Nephron (organoid): ENCODE measurements around the gene UTP14A.

Experiments
- H3K27ac Mint-ChIP-seq, 3 experiments: 2 replicates each; pipeline ENCODE4 v1.8.0; 2020; ENCODE audit warnings: mixed read lengths in 3 of 3, mild to moderate bottlenecking in 2 of 3, moderate library complexity in 1 of 3
- H3K27me3 Mint-ChIP-seq: 2 replicates; pipeline ENCODE4 v1.8.0; 2021; ENCODE audit warnings: low read depth, mild to moderate bottlenecking, moderate library complexity, mixed read lengths
- H3K36me3 Mint-ChIP-seq: 2 replicates; pipeline ENCODE4 v1.8.0; 2020; ENCODE audit warnings: low read depth, mixed read lengths
- H3K4me1 Mint-ChIP-seq: 2 replicates; pipeline ENCODE4 v1.8.0; 2020; ENCODE audit warnings: mixed read lengths
- H3K4me3 Mint-ChIP-seq, 3 experiments: 2 replicates each; pipeline ENCODE4 v1.8.0; 2020; ENCODE audit warnings: mild to moderate bottlenecking in 3 of 3, mixed read lengths in 3 of 3, moderate library complexity in 2 of 3
- H3K9me3 Mint-ChIP-seq: 2 replicates; pipeline ENCODE4 v1.8.0; 2020; ENCODE audit warnings: mixed read lengths
- CTCF ChIP-seq, 3 experiments: fragments of 200-600 bp; sonication (generic); IDR thresholded peaks; one replicate each; pipeline ENCODE4 v1.5.0; 2021; ENCODE audit warnings: antibody characterized with exemption in 3 of 3; ENCODE audit not compliant: unreplicated experiment in 3 of 3

UTP14A gene

DNA sequence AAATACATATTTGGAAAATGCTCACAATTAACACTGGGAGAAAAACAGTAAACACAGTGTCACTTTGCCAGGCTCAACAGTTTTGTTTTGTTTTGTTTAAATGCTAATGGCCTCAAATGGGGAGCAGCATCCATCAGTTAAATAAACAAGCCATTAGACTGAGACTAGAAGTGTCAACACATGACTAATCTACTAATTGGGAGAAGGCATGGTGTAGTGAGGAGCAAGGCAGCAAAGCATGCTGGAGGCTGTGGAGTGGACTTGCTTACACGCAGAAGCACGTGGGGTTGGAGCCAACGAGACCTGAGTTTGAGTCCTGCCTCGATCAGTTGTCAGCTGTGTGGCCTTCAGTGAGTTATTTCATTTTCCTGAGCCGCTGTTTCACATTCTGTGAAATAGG lies 29.0 kb downstream of the UTP14A start:
- no peak for TF ChIP-seq CTCF (IDR thresholded peaks at IDR 0.05; ENCODE audit: unreplicated experiment in 3 of 3)
- Mint-ChIP-seq H3K4me3 (no peak overlapping the region), H3K27ac (no peak overlapping the region), H3K9me3 (peaks cover 6% of the 10 kb centered on the region), H3K36me3 (no peaks in the 10 kb centered on the region), H3K4me1 (peaks cover 6% of the 10 kb centered on the region), H3K27me3 (peaks cover 37% of the 10 kb centered on the region)

- Mint-ChIP-seq H3K9me3 (peaks cover 13% of the 10 kb centered on the region), H3K36me3 (no peaks in the 10 kb centered on the region), H3K27ac (no peak overlapping the region), H3K4me3 (no peak overlapping the region), H3K4me1 (peaks cover 6% of the 10 kb centered on the region), H3K27me3 (peaks cover 34% of the 10 kb centered on the region)
- TF ChIP-seq CTCF (IDR thresholded peaks at IDR 0.05; ENCODE audit: unreplicated experiment in 3 of 3) = no peak
These were observed 32.1 kb downstream of the UTP14A start for GRCh38 chrX:129938081-129938480.

DNA sequence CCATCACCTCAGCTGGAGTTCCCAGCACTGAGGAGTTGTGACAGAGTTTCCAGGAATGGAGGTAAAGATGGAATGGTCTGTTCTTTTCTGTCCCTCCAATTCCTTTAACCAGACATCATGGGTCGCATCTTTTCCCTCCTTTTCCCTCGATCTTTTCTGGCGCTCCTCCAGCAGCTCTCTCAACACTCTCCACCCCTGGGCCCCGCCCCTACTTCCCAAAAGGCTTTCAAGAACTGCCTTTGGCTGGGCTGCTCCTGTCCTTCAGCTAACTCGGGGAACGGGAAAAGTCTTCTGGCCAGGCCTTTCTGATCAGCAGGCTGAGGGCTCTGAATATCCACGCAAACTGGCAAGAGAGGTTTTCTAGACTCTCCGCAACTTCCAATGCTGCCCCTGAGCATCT lies 34.0 kb downstream of the UTP14A start:
- Mint-ChIP-seq H3K4me1 (peaks cover 6% of the 10 kb centered on the region), H3K36me3 (no peaks in the 10 kb centered on the region), H3K9me3 (peaks cover 7% of the 10 kb centered on the region), H3K4me3 (no peak overlapping the region), H3K27ac (no peak overlapping the region), H3K27me3 (peaks cover 15% of the 10 kb centered on the region)
- no peak for TF ChIP-seq CTCF (IDR thresholded peaks at IDR 0.05; ENCODE audit: unreplicated experiment in 3 of 3)

DNA sequence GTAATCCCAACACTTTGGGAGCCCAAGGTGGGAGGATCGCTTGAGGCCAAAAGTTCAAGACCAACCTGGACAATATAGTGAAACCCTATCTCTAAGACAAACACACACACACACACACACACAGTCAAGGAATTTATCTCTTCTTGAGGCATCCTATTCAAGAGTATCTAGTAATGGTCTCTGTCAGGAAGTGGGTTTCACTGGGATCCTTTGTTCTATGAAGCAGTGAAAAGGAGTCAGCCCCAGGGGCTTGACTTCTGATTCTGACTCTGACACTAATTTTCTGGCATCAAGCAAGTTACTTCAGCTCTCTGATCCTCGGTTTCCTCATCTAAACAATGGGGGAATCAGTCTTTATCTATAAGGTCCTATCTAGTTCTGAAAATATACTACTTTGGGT lies 34.8 kb downstream of the UTP14A start:
- Mint-ChIP-seq H3K27ac (no peak overlapping the region), H3K36me3 (no peaks in the 10 kb centered on the region), H3K27me3 (peaks cover 10% of the 10 kb centered on the region), H3K9me3 (peaks cover 7% of the 10 kb centered on the region), H3K4me1 (peaks cover 6% of the 10 kb centered on the region), H3K4me3 (no peak overlapping the region)
- TF ChIP-seq CTCF (IDR thresholded peaks at IDR 0.05; ENCODE audit: unreplicated experiment in 3 of 3) = no peak

DNA sequence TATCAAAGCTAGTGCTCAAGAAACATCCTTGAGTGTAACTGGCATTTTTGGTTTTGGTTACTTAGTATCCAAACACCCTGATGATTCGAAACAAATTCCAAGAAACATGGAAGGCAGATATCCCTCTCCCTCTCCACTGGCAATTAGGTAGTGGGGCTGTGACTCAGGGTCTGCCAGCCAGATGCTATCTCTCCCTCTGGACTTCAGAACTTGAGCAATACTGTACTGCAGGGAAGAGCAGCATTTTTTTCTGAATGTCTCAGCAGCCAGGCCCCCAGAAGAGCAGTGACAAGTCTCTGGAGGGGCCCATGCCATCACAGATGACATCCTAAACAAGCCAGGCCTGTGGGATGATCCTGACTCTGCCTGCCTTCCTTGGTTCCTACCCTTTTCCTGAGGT lies 39.2 kb downstream of the UTP14A start:
- H3K36me3 Mint-ChIP-seq = no peaks in the 10 kb centered on the region
- H3K27ac Mint-ChIP-seq = no peak overlapping the region
- H3K9me3 Mint-ChIP-seq = peaks cover 9% of the 10 kb centered on the region
- H3K27me3 Mint-ChIP-seq = no peaks in the 10 kb centered on the region
- TF ChIP-seq CTCF (IDR thresholded peaks at IDR 0.05; ENCODE audit: unreplicated experiment in 3 of 3) = no peak
- no peak overlapping the region for H3K4me3 Mint-ChIP-seq
- H3K4me1 Mint-ChIP-seq = no peaks in the 10 kb centered on the region

- H3K36me3 Mint-ChIP-seq = no peaks in the 10 kb centered on the region
- H3K27ac Mint-ChIP-seq = peak overlapping the region in 2 of 3 experiments; percentile 62 to 84
- TF ChIP-seq CTCF (IDR thresholded peaks at IDR 0.05; ENCODE audit: unreplicated experiment in 3 of 3) = no peak
- peaks cover 25% of the 10 kb centered on the region for H3K9me3 Mint-ChIP-seq
- H3K4me3 Mint-ChIP-seq = peak overlapping the region; percentile 54 to 76 (median 64)
- peaks cover 33% of the 10 kb centered on the region for H3K4me1 Mint-ChIP-seq
- H3K27me3 Mint-ChIP-seq = peaks cover 12% of the 10 kb centered on the region
These were observed 47.3 kb downstream of the UTP14A start for GRCh38 chrX:129953334-129953648.
